ENCODE measurements around the gene POLDIP3.
A peak's percentile ranks its signal among the peaks of the same experiment; 100 is the strongest.

The POLDIP3 gene

DNA sequence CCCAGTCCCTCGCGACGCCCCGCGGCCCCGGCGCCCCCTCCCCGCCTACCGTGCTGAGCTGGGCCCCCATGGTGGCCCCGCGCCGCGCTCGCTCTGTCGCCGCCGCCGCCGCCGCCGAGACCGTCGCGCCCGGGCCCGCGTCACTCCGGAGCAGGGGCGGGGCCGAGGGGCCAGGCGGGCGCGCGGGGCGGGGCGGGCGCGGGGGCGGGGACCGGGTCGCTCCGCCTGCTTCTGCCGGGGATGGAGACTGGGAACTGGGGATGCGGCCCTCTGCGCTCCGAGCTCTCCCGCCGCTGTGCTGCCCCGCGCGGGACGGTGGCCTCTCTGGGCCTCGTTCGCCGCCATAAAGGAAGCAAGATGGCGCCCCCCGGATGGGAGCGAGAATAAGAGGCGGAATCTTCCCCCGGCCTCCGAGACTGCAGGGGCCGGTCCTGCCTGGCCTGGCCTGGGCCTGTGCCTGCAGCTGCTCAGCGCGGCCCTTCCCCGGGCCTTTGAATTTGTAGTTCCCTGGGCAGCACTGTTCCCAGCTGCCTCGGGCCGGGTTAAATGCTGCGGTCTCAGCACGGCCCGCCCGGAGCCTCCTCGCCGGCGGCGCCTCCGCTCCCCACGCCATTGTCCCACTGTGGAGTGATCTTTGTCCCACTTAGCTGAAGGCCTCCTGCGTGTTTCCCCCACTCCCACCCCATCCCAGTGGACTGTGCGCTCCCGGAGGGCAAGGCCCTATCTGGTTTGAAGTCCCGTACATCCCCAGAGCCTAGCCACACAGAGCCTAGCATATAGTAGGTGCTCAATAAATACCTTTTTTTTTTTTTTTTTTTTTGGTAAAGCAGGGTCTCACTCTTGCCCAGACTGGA is 34.8 kb upstream of the POLDIP3 start, which contains the start of gene CYB5R3 (continued):
- TF ChIP-seq, protein P1, sequence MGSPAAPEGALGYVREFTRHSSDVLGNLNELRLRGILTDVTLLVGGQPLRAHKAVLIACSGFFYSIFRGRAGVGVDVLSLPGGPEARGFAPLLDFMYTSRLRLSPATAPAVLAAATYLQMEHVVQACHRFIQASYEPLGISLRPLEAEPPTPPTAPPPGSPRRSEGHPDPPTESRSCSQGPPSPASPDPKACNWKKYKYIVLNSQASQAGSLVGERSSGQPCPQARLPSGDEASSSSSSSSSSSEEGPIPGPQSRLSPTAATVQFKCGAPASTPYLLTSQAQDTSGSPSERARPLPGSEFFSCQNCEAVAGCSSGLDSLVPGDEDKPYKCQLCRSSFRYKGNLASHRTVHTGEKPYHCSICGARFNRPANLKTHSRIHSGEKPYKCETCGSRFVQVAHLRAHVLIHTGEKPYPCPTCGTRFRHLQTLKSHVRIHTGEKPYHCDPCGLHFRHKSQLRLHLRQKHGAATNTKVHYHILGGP (tag by site-specific recombination; IDR thresholded peaks at IDR 0.05) = no peak
- TF ChIP-seq ZNF510 (tag by site-specific recombination; IDR thresholded peaks at IDR 0.05; ENCODE audit: insufficient replicate concordance) = no peak
- TF ChIP-seq, protein P2, sequence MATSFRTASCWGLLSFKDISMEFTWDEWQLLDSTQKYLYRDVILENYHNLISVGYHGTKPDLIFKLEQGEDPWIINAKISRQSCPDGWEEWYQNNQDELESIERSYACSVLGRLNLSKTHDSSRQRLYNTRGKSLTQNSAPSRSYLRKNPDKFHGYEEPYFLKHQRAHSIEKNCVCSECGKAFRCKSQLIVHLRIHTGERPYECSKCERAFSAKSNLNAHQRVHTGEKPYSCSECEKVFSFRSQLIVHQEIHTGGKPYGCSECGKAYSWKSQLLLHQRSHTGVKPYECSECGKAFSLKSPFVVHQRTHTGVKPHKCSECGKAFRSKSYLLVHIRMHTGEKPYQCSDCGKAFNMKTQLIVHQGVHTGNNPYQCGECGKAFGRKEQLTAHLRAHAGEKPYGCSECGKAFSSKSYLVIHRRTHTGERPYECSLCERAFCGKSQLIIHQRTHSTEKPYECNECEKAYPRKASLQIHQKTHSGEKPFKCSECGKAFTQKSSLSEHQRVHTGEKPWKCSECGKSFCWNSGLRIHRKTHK (tag by site-specific recombination; IDR thresholded peaks at IDR 0.05) = no peak
- TF ChIP-seq ZNF585B (tag by site-specific recombination; IDR thresholded peaks at IDR 0.05) = no peak
- TF ChIP-seq, protein P3, sequence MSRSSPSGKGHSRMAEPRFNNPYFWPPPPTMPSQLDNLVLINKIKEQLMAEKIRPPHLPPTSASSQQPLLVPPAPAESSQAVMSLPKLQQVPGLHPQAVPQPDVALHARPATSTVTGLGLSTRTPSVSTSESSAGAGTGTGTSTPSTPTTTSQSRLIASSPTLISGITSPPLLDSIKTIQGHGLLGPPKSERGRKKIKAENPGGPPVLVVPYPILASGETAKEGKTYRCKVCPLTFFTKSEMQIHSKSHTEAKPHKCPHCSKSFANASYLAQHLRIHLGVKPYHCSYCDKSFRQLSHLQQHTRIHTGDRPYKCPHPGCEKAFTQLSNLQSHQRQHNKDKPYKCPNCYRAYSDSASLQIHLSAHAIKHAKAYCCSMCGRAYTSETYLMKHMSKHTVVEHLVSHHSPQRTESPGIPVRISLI (tag by site-specific recombination; IDR thresholded peaks at IDR 0.05) = no peak
- TF ChIP-seq GFI1B (tag by site-specific recombination; IDR thresholded peaks at IDR 0.05) = no peak
- no peak for TF ChIP-seq ZNF341 (tag by site-specific recombination; IDR thresholded peaks at IDR 0.05; ENCODE audit: low read depth)
- peak; percentile 99 for TF ChIP-seq ZNF664 (tag by site-specific recombination; IDR thresholded peaks at IDR 0.05)
- TF ChIP-seq ZNF521 (tag by site-specific recombination; IDR thresholded peaks at IDR 0.05) = no peak
- TF ChIP-seq ZNF155 (tag by site-specific recombination; IDR thresholded peaks at IDR 0.05) = no peak
- no peak for TF ChIP-seq GLIS2 (tag by site-specific recombination; IDR thresholded peaks at IDR 0.05)
- TF ChIP-seq ZNF600 (tag by site-specific recombination; IDR thresholded peaks at IDR 0.05) = no peak
- no peak for TF ChIP-seq ZNF596 (tag by site-specific recombination; IDR thresholded peaks at IDR 0.05)
- TF ChIP-seq, protein P4, sequence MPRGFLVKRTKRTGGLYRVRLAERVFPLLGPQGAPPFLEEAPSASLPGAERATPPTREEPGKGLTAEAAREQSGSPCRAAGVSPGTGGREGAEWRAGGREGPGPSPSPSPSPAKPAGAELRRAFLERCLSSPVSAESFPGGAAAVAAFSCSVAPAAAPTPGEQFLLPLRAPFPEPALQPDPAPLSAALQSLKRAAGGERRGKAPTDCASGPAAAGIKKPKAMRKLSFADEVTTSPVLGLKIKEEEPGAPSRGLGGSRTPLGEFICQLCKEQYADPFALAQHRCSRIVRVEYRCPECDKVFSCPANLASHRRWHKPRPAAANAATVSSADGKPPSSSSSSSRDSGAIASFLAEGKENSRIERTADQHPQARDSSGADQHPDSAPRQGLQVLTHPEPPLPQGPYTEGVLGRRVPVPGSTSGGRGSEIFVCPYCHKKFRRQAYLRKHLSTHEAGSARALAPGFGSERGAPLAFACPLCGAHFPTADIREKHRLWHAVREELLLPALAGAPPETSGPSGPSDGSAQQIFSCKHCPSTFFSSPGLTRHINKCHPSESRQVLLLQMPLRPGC (tag by site-specific recombination; IDR thresholded peaks at IDR 0.05) = no peak
- no peak for TF ChIP-seq ZNF175 (tag by site-specific recombination; IDR thresholded peaks at IDR 0.05)
- TF ChIP-seq, protein P5, sequence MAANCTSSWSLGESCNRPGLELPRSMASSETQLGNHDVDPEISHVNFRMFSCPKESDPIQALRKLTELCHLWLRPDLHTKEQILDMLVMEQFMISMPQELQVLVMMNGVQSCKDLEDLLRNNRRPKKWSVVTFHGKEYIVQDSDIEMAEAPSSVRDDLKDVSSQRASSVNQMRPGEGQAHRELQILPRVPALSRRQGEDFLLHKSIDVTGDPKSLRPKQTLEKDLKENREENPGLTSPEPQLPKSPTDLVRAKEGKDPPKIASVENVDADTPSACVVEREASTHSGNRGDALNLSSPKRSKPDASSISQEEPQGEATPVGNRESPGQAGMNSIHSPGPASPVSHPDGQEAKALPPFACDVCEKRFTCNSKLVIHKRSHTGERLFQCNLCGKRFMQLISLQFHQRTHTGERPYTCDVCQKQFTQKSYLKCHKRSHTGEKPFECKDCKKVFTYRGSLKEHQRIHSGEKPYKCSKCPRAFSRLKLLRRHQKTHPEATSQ (tag by site-specific recombination; IDR thresholded peaks at IDR 0.05) = no peak
- peak; percentile 98 for TF ChIP-seq ZSCAN30 (tag by site-specific recombination; IDR thresholded peaks at IDR 0.05)
- peak; percentile 37 for TF ChIP-seq ZBTB17 (tag by site-specific recombination; IDR thresholded peaks at IDR 0.05)
- no peak for TF ChIP-seq OVOL3 (tag by site-specific recombination; IDR thresholded peaks at IDR 0.05)
- peak; percentile 65; the same call in 1 of the 2 replicates for TF ChIP-seq IKZF3 (tag by site-specific recombination; IDR thresholded peaks at IDR 0.05)
- TF ChIP-seq ZNF514 (tag by site-specific recombination; IDR thresholded peaks at IDR 0.05) = no peak
- no peak for TF ChIP-seq YY2 (tag by site-specific recombination; IDR thresholded peaks at IDR 0.05)
- TF ChIP-seq BCL11B (tag by site-specific recombination; IDR thresholded peaks at IDR 0.05; ENCODE audit: low read depth) = no peak
- TF ChIP-seq ZSCAN16 (tag by site-specific recombination; IDR thresholded peaks at IDR 0.05) = no peak
- TF ChIP-seq, protein P6, sequence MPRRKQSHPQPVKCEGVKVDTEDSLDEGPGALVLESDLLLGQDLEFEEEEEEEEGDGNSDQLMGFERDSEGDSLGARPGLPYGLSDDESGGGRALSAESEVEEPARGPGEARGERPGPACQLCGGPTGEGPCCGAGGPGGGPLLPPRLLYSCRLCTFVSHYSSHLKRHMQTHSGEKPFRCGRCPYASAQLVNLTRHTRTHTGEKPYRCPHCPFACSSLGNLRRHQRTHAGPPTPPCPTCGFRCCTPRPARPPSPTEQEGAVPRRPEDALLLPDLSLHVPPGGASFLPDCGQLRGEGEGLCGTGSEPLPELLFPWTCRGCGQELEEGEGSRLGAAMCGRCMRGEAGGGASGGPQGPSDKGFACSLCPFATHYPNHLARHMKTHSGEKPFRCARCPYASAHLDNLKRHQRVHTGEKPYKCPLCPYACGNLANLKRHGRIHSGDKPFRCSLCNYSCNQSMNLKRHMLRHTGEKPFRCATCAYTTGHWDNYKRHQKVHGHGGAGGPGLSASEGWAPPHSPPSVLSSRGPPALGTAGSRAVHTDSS (tag by site-specific recombination; IDR thresholded peaks at IDR 0.05) = no peak
- no peak for TF ChIP-seq ZNF791 (tag by site-specific recombination; IDR thresholded peaks at IDR 0.05)
- no peak for TF ChIP-seq ZNF530 (tag by site-specific recombination; IDR thresholded peaks at IDR 0.05; ENCODE audit: low read depth)

Data from HEK293 (cell line).